Fibroblast of villous mesenchyme (primary cell): ENCODE measurements around the gene LAGE3. TPM values are rescaled to one million over a fixed set of nuclear protein-coding genes. Genes with fewer than 3 reads are reported as not detected.
"Not testable (repeated sequence)": the region's sequence is repeated elsewhere in the genome, so short reads cannot be mapped to it uniquely, and the experiment has no call there.

Source experiments
- DNase-seq: peaks from one replicate; pipeline ENCODE4 v3.0.0-alpha.2; 2010; ENCODE audit warnings: low read depth
- H3K4me3 ChIP-seq: 2 replicates; pipeline ENCODE4 v1.5.1; 2011; ENCODE audit warnings: low read depth, mild to moderate bottlenecking, low read length
- total RNA-seq: library from RNA; depleted of rRNA; stranded (reverse); fragments of >200 nt; gene quantifications from 2 replicates; pipeline ENCODE4 v1.2.3, GENCODE V29; 2012
- TF ChIP-seq, protein P1 (sequence below): IDR thresholded peaks from 2 replicates; pipeline ENCODE4 v1.5.1; 2012; ENCODE audit warnings: low read depth, mild to moderate bottlenecking, low read length; ENCODE audit not compliant: insufficient read depth

The LAGE3 gene
- total RNA-seq, 1 donor: 15.5 TPM

DNA sequence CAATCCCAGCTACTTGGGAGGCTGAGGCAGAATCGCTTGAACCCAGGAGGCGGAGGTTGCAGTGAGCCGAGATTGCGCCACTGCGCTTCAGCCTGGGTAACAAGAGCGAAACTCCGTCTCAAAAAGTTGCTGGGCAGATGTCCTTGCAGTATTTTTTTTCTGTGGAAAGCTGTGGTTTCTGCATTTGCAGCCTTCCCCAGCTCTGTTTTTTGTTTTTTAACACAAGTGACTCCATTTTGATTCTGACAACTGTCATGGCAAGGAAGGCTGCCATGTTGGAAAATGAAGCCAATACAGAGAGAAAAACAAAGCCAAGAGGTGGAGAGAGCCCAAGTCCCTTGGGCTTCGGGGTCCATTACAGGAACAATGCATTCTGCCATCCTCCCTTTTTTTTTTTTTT is 23.0 kb upstream of the LAGE3 start:
- H3K4me3 ChIP-seq: no peak overlapping the region
- TF ChIP-seq, protein P1, sequence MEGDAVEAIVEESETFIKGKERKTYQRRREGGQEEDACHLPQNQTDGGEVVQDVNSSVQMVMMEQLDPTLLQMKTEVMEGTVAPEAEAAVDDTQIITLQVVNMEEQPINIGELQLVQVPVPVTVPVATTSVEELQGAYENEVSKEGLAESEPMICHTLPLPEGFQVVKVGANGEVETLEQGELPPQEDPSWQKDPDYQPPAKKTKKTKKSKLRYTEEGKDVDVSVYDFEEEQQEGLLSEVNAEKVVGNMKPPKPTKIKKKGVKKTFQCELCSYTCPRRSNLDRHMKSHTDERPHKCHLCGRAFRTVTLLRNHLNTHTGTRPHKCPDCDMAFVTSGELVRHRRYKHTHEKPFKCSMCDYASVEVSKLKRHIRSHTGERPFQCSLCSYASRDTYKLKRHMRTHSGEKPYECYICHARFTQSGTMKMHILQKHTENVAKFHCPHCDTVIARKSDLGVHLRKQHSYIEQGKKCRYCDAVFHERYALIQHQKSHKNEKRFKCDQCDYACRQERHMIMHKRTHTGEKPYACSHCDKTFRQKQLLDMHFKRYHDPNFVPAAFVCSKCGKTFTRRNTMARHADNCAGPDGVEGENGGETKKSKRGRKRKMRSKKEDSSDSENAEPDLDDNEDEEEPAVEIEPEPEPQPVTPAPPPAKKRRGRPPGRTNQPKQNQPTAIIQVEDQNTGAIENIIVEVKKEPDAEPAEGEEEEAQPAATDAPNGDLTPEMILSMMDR: no peak
- DNase-seq: no peak

DNA sequence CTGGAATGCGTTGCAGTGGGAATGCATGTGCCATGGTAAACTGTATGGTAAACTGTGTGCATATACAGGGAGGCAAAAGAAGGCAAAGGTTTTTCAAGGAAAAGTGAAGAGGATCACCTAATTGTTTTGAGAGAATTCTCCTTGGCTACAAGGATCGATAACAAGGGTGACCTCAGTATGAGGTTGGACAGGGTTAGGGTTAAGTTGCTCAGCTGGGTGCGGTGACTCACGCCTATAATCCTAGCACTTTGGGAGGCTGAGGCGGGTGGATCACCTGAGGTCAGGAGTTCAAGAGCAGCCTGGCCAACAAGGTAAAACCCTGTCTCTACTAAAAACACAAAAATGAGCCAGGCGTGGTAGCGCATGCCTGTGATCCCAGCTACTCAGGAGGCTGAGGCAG is 22.3 kb upstream of the LAGE3 start:
- not testable (repeated sequence) for DNase-seq, H3K4me3 ChIP-seq

DNA sequence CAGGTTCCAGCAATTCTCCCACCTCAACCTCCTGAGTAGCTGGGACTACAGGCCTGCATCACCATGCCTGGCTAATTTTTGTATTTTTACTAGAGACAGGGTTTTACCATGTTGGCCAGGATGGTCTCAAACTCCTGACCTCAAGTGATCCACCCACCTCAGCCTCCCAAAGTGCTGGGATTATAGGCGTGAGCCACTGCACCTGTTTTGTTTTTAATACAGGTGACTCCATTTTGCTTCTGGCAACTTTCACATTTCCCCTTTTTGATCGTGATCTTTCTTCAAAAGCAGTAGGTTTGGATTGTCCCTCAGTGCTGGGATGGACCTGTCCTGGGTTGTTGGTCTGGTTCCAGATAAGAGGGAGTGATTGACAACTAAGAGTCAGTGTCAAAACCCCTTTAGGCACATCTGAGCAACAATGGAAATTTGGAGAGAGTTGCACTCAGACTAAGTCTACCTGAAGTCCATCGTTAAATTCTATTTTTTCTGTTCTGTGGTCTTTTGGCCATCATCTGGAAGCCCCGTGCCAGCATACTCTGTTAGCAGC is 17.6 kb upstream of the LAGE3 start:
- DNase-seq, H3K4me3 ChIP-seq: not testable (repeated sequence)

DNA sequence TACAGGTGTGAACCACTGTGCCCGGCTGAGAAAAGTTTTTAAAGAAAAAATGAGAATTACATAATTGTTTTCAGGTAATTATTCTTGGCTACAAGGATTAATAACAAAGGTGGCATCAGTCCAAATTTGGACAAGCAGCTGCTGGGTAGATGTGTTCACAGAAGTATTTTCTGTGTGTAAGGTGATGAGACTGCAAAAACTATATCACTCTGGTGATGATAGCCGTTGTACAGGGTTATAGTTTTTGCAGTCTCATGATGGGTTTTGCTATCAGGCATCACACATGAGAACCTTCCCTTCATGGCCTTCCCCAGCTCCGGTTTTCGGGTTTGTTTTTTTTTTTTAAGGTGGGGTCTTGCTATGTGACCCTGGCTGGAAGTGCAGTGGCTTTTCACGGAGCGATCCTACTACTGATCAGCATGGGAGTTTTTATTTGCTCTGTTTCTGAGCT is 16.4 kb upstream of the LAGE3 start:
- DNase-seq: no peak
- TF ChIP-seq, protein P1: no peak
- no peak overlapping the region for H3K4me3 ChIP-seq

DNA sequence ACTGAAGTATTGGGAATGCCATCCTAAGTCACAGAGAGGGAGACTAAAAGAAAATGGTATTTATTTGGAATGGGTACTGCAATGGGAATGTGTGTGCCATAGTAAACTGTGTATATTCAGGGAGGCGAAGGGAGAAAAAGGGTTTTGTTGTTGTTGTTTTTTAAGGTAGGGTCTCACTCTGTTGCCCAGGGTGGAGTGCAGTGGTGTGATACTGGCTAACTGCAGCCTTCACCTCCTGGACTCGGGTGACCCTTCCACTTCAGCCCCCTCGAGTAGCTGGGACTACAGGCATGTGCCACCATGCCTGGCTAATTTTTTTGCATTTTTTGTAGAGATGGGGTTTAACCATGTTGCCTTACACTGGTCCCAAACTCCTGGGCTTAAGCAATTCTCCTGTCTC is 15.6 kb upstream of the LAGE3 start:
- no peak for DNase-seq
- H3K4me3 ChIP-seq: no peak overlapping the region
- TF ChIP-seq, protein P1: no peak

DNA sequence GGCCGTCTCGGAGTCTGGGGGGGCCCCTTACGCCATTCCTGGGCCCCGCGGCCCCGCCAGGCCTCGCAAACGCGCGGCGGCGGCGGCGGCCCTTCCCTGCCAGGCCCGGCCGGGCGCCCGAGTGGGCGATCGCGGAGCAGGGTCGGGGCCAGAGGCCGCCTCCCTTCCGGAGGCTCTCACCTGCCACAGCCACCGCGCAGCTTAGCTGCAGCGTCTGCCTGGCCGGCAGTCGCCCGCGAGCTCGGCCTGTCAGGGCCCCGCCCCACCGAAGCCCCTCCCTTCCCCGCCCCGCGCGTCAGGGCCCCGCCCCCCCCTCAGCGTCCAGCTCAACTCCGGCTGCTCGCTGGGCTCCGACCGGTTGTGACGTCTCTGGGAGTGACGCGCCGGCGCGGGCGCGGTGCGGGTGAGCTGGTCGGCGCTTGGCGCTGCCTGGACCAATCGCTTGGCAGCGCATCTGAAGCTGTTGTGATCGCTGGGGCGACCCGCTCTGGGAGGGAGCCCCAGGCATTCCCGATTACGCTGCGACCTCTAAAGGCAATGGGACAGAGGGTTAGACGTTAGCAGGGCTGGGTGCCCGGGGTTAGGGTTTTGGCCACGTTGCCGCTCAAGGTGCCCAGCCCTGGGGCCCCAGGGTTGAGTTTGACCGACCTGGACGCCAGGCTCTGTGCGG is 11.5 kb upstream of the LAGE3 start, which contains the start of gene SLC10A3:
TSS of gene SLC10A3 (minus strand) at position 216 of the 670 bp plus-strand sequence. CDS start 1,689 bp downstream, outside the sequence.
- TF ChIP-seq, protein P1: no peak
- peak; percentile 94 for DNase-seq
- peak within 1 kb of the TSS; percentile 67 for H3K4me3 ChIP-seq

DNA sequence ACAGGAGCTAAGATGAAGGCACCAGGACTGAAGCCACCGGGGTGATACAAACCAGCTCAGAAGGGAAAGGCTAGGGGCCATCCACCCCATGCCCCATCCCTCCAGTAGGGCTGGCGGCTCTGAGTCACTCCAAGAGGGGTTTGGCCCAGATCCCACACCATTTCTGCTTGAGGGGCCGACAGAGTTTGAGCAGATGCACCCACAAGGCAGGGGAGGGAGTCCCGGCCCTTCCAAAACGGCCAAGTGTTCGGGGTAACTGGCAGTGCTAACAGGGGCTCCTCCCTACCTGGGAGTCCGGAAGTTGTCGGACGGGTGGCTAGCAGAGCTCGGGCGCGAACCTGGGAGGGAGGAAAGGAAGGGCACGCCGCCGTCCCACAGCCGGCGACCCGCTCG is 10.9 kb upstream of the LAGE3 start:
- TF ChIP-seq, protein P1: no peak
- peak overlapping the region; percentile 63 for H3K4me3 ChIP-seq
- peak; percentile 61 for DNase-seq

DNA sequence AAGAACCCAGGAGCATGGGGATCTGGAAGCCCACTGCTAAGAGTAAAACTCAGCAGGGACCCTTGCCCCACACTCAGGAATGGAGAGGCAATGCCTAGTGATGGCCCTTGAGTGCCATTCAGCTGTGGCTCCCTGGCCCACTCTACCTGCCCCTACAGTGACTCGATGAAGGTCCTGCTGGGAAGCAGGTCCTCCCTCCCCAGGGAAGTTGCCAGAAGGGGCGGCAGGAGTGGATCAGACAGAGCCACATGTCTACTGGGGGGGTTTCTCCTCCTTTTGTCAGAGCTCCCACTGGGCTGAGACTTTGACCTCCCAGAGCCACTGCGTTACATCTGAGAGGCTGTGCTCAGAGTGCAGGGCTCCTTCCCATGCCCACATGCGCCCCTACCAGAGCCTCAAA is 10.1 kb upstream of the LAGE3 start:
- TF ChIP-seq, protein P1: no peak
- H3K4me3 ChIP-seq: peak overlapping the region; percentile 63
- DNase-seq: no peak
